Measurements from ENCODE around the gene URB2.

The URB2 gene

GRCh38 chr1:229624521-229625070 is 1.5 kb upstream of the URB2 start:
- peaks cover 24 to 29% of the 10 kb centered on the region in 2 donors for H3K4me1 ChIP-seq (ENCODE audit: control insufficient read depth in 1 of 2, insufficient read depth in 2 of 2, low read length in 2 of 2)
- no peaks in the 10 kb centered on the region for H3K9me3 ChIP-seq (ENCODE audit: control insufficient read depth in 1 of 2, low read length in 2 of 2)
- no peaks in the 10 kb centered on the region for H3K27me3 ChIP-seq (ENCODE audit: control insufficient read depth in 1 of 2, insufficient read depth in 2 of 2, low read length in 2 of 2)
- no peak overlapping the region for H3K27ac ChIP-seq (ENCODE audit: low read depth, low read length)
- H3K9ac ChIP-seq (ENCODE audit: low read depth in 1 of 2, low read length in 2 of 2), result peak overlapping the region; percentile 72 to 76
- peaks cover 0 to 3% of the 10 kb centered on the region in 2 donors for H3K36me3 ChIP-seq (ENCODE audit: control insufficient read depth in 1 of 2, insufficient read depth in 2 of 2, low read length in 2 of 2)
- H3K4me3 ChIP-seq (ENCODE audit: low read depth in 1 of 2, low read length in 2 of 2), result peak overlapping the region; percentile 91 to 98

DNA sequence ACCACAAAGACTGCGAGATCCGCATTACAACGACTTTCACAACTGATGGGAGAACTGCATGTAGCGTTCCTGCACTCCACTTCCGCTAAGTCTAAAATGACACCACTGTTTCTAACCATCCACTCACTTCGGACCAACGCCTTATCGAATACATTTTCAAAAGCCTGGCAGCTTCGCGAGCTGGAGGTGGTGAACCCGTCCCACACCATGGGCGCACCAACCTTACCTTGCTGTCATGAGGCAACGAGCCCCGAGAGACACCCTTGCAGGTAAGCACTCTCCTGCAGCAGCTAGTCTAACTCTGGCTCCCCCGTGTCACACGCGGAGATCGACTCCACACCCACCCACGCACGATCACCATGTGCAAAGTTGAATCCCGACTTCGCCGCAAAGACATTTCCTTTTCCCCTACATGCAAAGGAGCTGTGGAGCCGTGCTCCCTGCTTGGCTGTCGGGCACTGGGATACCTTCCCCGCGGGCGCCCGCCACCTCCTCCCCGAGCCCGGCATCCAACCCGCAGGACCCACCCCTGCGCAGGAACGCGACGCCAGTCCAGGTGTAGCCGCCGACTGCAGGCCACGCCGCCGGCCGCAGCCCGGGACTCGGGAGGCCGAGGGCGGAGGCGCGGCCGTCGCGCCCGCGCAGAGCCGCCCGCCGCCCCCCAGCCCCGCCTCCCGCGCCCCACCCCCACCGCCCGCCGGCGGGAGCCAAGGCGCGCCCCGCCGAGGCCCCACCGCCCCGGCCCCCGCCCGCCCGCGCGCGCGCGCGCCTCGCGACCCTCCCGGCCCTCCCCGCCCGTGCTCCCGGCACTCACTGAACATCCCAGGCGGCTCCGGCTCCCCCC is 754 bp upstream of the URB2 start:
- Histone ChIP-seq H3K27ac (ENCODE audit: low read depth, low read length) (peak overlapping the region; percentile 70), H3K9me3 (ENCODE audit: control insufficient read depth in 1 of 2, low read length in 2 of 2) (no peaks in the 10 kb centered on the region), H3K27me3 (ENCODE audit: control insufficient read depth in 1 of 2, insufficient read depth in 2 of 2, low read length in 2 of 2) (no peaks in the 10 kb centered on the region), H3K9ac (ENCODE audit: low read depth in 1 of 2, low read length in 2 of 2) (peak overlapping the region; percentile 72 to 76), H3K36me3 (ENCODE audit: control insufficient read depth in 1 of 2, insufficient read depth in 2 of 2, low read length in 2 of 2) (peaks cover 0 to 3% of the 10 kb centered on the region in 2 donors), H3K4me1 (ENCODE audit: control insufficient read depth in 1 of 2, insufficient read depth in 2 of 2, low read length in 2 of 2) (peaks cover 23 to 29% of the 10 kb centered on the region in 2 donors), H3K4me3 (ENCODE audit: low read depth in 1 of 2, low read length in 2 of 2) (peak overlapping the region; percentile 91 to 98)

- peaks cover 23 to 29% of the 10 kb centered on the region in 2 donors for H3K4me1 ChIP-seq (ENCODE audit: control insufficient read depth in 1 of 2, insufficient read depth in 2 of 2, low read length in 2 of 2)
- H3K9ac ChIP-seq (ENCODE audit: low read depth in 1 of 2, low read length in 2 of 2), result peak overlapping the region; percentile 62 to 76
- H3K9me3 ChIP-seq (ENCODE audit: control insufficient read depth in 1 of 2, low read length in 2 of 2), result no peaks in the 10 kb centered on the region
- peak overlapping the region; percentile 83 to 95 for H3K4me3 ChIP-seq (ENCODE audit: low read depth in 1 of 2, low read length in 2 of 2)
- H3K36me3 ChIP-seq (ENCODE audit: control insufficient read depth in 1 of 2, insufficient read depth in 2 of 2, low read length in 2 of 2), result peaks cover 0 to 3% of the 10 kb centered on the region in 2 donors
- no peak overlapping the region for H3K27ac ChIP-seq (ENCODE audit: low read depth, low read length)
- no peaks in the 10 kb centered on the region for H3K27me3 ChIP-seq (ENCODE audit: control insufficient read depth in 1 of 2, insufficient read depth in 2 of 2, low read length in 2 of 2)
These were observed 956 bp downstream of the URB2 start for GRCh38 chr1:229627003-229627402.

GRCh38 chr1:229629261-229629660 is 3.2 kb downstream of the URB2 start:
- Histone ChIP-seq H3K27ac (ENCODE audit: low read depth, low read length) (no peak overlapping the region), H3K4me1 (ENCODE audit: control insufficient read depth in 1 of 2, insufficient read depth in 2 of 2, low read length in 2 of 2) (peaks cover 16 to 21% of the 10 kb centered on the region in 2 donors), H3K4me3 (ENCODE audit: low read depth in 1 of 2, low read length in 2 of 2) (no peak overlapping the region), H3K27me3 (ENCODE audit: control insufficient read depth in 1 of 2, insufficient read depth in 2 of 2, low read length in 2 of 2) (no peaks in the 10 kb centered on the region), H3K36me3 (ENCODE audit: control insufficient read depth in 1 of 2, insufficient read depth in 2 of 2, low read length in 2 of 2) (peaks cover 0 to 3% of the 10 kb centered on the region in 2 donors), H3K9me3 (ENCODE audit: control insufficient read depth in 1 of 2, low read length in 2 of 2) (no peaks in the 10 kb centered on the region), H3K9ac (ENCODE audit: low read depth in 1 of 2, low read length in 2 of 2) (no peak overlapping the region)

DNA sequence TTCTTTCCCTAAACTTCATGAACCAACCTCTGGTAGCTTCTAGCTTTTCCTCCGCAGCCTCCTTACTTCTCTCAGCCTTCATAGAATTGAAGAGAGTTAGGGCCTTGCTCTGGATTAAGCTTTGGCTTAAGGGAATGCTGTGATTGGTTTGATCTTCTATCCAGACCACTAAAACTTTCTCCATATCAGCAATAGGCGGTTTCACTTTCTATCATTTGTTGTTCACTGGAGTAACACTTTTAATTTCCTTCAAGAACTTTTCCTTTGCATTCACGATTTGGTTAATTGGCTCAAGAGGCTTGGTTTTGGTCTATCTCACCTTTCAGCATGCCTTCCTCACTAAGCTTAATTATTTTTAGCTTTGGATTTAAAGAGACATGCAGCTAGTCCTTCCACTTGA is 5.1 kb downstream of the URB2 start:
- no peaks in the 10 kb centered on the region for H3K27me3 ChIP-seq (ENCODE audit: control insufficient read depth in 1 of 2, insufficient read depth in 2 of 2, low read length in 2 of 2)
- H3K27ac ChIP-seq (ENCODE audit: low read depth, low read length), result no peak overlapping the region
- H3K9ac ChIP-seq (ENCODE audit: low read depth in 1 of 2, low read length in 2 of 2), result no peak overlapping the region
- no peaks in the 10 kb centered on the region for H3K9me3 ChIP-seq (ENCODE audit: control insufficient read depth in 1 of 2, low read length in 2 of 2)
- peaks cover 13 to 22% of the 10 kb centered on the region in 2 donors for H3K36me3 ChIP-seq (ENCODE audit: control insufficient read depth in 1 of 2, insufficient read depth in 2 of 2, low read length in 2 of 2)
- peaks cover 8 to 10% of the 10 kb centered on the region in 2 donors for H3K4me1 ChIP-seq (ENCODE audit: control insufficient read depth in 1 of 2, insufficient read depth in 2 of 2, low read length in 2 of 2)
- H3K4me3 ChIP-seq (ENCODE audit: low read depth in 1 of 2, low read length in 2 of 2), result no peak overlapping the region

GRCh38 chr1:229631966-229632365 is 5.9 kb downstream of the URB2 start:
- Histone ChIP-seq H3K27me3 (ENCODE audit: control insufficient read depth in 1 of 2, insufficient read depth in 2 of 2, low read length in 2 of 2) (no peaks in the 10 kb centered on the region), H3K9me3 (ENCODE audit: control insufficient read depth in 1 of 2, low read length in 2 of 2) (no peaks in the 10 kb centered on the region), H3K9ac (ENCODE audit: low read depth in 1 of 2, low read length in 2 of 2) (no peak overlapping the region), H3K36me3 (ENCODE audit: control insufficient read depth in 1 of 2, insufficient read depth in 2 of 2, low read length in 2 of 2) (peaks cover 21 to 30% of the 10 kb centered on the region in 2 donors), H3K4me3 (ENCODE audit: low read depth in 1 of 2, low read length in 2 of 2) (no peak overlapping the region), H3K27ac (ENCODE audit: low read depth, low read length) (no peak overlapping the region), H3K4me1 (ENCODE audit: control insufficient read depth in 1 of 2, insufficient read depth in 2 of 2, low read length in 2 of 2) (peaks cover 5 to 6% of the 10 kb centered on the region in 2 donors)

DNA sequence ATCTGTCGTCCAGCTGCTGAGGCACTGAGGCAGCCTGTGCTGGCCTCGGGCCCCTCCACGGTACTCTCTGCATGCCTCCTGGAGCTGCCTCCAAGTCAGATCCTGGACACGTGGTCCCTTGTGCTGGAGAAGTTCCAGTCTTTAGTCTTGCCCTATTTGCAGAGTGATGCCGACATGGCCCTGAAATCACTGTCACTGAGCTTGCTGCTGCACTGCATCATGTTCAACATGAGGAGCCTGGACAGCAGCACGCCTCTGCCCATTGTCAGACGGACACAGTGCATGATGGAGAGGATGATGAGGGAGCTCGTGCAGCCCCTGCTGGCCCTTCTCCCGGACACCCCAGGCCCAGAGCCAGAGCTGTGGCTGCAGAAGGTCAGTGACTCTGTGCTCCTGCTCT is 10.0 kb downstream of the URB2 start:
- Histone ChIP-seq H3K36me3 (ENCODE audit: control insufficient read depth in 1 of 2, insufficient read depth in 2 of 2, low read length in 2 of 2) (peaks cover 22 to 45% of the 10 kb centered on the region in 2 donors), H3K27ac (ENCODE audit: low read depth, low read length) (no peak overlapping the region), H3K4me3 (ENCODE audit: low read depth in 1 of 2, low read length in 2 of 2) (no peak overlapping the region), H3K27me3 (ENCODE audit: control insufficient read depth in 1 of 2, insufficient read depth in 2 of 2, low read length in 2 of 2) (no peaks in the 10 kb centered on the region), H3K9me3 (ENCODE audit: control insufficient read depth in 1 of 2, low read length in 2 of 2) (no peaks in the 10 kb centered on the region), H3K4me1 (ENCODE audit: control insufficient read depth in 1 of 2, insufficient read depth in 2 of 2, low read length in 2 of 2) (no peaks in the 10 kb centered on the region), H3K9ac (ENCODE audit: low read depth in 1 of 2, low read length in 2 of 2) (no peak overlapping the region)

DNA sequence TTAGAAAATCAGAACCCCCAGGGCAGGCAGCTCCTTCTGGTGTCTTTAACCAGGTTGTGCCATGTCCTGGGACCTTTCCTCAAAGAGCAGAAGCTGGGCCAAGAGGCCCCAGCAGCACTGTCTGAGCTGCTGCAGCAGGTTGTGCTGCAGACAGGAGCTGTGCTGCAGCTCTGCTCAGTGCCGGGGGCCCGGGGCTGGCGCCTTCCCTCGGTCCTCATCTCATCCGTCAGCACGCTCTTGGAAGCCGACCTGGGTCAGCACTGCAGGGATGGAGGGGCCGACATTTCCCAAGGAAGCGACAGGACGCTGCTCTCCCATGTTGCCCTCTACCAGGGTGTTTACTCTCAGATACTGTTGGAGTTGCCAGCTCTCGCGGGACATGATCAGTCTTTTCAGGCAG is 11.7 kb downstream of the URB2 start:
- Histone ChIP-seq H3K4me3 (ENCODE audit: low read depth in 1 of 2, low read length in 2 of 2) (no peak overlapping the region), H3K27me3 (ENCODE audit: control insufficient read depth in 1 of 2, insufficient read depth in 2 of 2, low read length in 2 of 2) (no peaks in the 10 kb centered on the region), H3K36me3 (ENCODE audit: control insufficient read depth in 1 of 2, insufficient read depth in 2 of 2, low read length in 2 of 2) (peaks cover 22 to 50% of the 10 kb centered on the region in 2 donors), H3K27ac (ENCODE audit: low read depth, low read length) (no peak overlapping the region), H3K9me3 (ENCODE audit: control insufficient read depth in 1 of 2, low read length in 2 of 2) (no peaks in the 10 kb centered on the region), H3K4me1 (ENCODE audit: control insufficient read depth in 1 of 2, insufficient read depth in 2 of 2, low read length in 2 of 2) (no peaks in the 10 kb centered on the region), H3K9ac (ENCODE audit: low read depth in 1 of 2, low read length in 2 of 2) (no peak overlapping the region)

- no peak overlapping the region for H3K4me3 ChIP-seq (ENCODE audit: low read depth in 1 of 2, low read length in 2 of 2)
- no peaks in the 10 kb centered on the region for H3K9me3 ChIP-seq (ENCODE audit: control insufficient read depth in 1 of 2, low read length in 2 of 2)
- no peaks in the 10 kb centered on the region for H3K27me3 ChIP-seq (ENCODE audit: control insufficient read depth in 1 of 2, insufficient read depth in 2 of 2, low read length in 2 of 2)
- H3K36me3 ChIP-seq (ENCODE audit: control insufficient read depth in 1 of 2, insufficient read depth in 2 of 2, low read length in 2 of 2), result peaks cover 17 to 60% of the 10 kb centered on the region in 2 donors
- H3K4me1 ChIP-seq (ENCODE audit: control insufficient read depth in 1 of 2, insufficient read depth in 2 of 2, low read length in 2 of 2), result no peaks in the 10 kb centered on the region
- H3K27ac ChIP-seq (ENCODE audit: low read depth, low read length), result no peak overlapping the region
- no peak overlapping the region for H3K9ac ChIP-seq (ENCODE audit: low read depth in 1 of 2, low read length in 2 of 2)
These were observed 14.4 kb downstream of the URB2 start for GRCh38 chr1:229640455-229640854.

DNA sequence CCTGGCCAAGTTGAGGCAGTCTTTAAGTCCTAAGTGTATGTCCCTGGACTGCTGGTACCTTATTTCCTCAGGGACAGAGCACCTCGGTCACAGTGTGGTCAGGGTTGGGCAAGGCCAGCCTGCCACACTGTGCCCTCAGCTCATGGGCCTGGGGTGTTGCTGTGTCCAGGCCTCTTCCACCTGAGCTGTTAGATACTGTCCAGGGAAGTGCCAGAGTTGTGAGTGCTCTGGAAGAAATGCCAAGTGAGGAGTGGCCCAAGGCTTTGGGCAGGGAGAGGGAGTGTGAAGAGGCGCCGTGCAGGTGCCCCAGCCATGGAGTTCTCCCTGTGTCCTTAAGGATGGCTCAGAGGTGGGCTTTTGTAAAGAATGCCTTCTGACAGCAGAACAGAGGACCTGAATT is 15.3 kb downstream of the URB2 start:
- H3K27ac ChIP-seq (ENCODE audit: low read depth, low read length), result no peak overlapping the region

More for the DNA sequence above, 15.3 kb downstream of the URB2 start:
- Histone ChIP-seq H3K9ac (ENCODE audit: low read depth in 1 of 2, low read length in 2 of 2) (no peak overlapping the region), H3K4me1 (ENCODE audit: control insufficient read depth in 1 of 2, insufficient read depth in 2 of 2, low read length in 2 of 2) (no peaks in the 10 kb centered on the region), H3K9me3 (ENCODE audit: control insufficient read depth in 1 of 2, low read length in 2 of 2) (no peaks in the 10 kb centered on the region), H3K36me3 (ENCODE audit: control insufficient read depth in 1 of 2, insufficient read depth in 2 of 2, low read length in 2 of 2) (peaks cover 16 to 57% of the 10 kb centered on the region in 2 donors), H3K27me3 (ENCODE audit: control insufficient read depth in 1 of 2, insufficient read depth in 2 of 2, low read length in 2 of 2) (no peaks in the 10 kb centered on the region), H3K4me3 (ENCODE audit: low read depth in 1 of 2, low read length in 2 of 2) (no peak overlapping the region)

All from duodenal mucosa (tissue), 2 donors.